Activated T-helper 9 cell treated with anti-CD3 and anti-CD28 coated beads, Interleukin-2, amount 50 U/mL, for 16 hours (primary cell): ENCODE measurements around the gene GRIP1.

Experiments
- DNase-seq: peaks from one replicate; pipeline ENCODE4 v3.0.0-alpha.2; 2020; ENCODE audit warnings: low read depth

GRIP1 gene, protein sequence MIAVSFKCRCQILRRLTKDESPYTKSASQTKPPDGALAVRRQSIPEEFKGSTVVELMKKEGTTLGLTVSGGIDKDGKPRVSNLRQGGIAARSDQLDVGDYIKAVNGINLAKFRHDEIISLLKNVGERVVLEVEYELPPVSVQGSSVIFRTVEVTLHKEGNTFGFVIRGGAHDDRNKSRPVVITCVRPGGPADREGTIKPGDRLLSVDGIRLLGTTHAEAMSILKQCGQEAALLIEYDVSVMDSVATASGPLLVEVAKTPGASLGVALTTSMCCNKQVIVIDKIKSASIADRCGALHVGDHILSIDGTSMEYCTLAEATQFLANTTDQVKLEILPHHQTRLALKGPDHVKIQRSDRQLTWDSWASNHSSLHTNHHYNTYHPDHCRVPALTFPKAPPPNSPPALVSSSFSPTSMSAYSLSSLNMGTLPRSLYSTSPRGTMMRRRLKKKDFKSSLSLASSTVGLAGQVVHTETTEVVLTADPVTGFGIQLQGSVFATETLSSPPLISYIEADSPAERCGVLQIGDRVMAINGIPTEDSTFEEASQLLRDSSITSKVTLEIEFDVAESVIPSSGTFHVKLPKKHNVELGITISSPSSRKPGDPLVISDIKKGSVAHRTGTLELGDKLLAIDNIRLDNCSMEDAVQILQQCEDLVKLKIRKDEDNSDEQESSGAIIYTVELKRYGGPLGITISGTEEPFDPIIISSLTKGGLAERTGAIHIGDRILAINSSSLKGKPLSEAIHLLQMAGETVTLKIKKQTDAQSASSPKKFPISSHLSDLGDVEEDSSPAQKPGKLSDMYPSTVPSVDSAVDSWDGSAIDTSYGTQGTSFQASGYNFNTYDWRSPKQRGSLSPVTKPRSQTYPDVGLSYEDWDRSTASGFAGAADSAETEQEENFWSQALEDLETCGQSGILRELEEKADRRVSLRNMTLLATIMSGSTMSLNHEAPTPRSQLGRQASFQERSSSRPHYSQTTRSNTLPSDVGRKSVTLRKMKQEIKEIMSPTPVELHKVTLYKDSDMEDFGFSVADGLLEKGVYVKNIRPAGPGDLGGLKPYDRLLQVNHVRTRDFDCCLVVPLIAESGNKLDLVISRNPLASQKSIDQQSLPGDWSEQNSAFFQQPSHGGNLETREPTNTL

DNA sequence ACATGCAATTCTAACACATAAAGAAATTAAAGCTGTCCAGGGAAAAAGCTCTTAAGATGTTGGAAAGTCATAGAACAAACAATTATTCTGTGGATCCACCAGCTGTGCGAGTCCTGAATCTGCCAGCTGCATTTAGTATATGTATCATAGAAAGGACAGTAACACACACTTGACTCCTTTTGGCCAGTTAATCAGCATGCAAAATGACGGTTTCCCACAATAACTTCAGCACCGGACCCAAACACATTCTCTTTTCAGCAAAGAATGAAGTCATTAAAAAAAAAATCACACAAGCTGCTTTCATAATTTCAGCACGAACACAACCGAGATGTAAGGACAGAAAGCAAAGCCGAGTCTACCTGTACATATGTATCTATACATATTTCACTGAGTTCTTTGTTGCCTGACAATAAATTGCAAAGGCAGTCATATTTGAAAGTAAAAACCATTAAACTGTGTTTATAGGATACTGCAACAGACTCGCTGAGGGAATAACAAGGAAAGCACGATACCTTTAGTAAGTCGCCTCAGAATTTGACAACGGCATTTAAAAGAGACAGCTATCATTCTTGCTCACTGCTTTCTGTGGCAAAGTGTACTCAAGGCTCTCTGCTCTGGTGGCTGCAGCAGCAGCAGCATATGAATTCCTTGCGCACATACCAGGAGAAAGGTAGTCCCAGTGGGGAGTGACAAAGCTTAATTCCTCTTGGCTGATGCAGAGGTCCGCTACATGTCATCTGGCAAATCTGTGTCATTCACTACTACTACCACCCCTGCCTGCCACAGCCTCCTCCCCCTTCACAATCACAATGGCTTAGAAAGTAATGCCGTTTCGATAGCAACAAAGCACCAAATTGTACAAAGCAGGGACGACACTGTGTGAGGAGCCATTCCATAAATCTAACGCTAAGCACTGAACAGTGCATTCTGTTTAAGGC, at the start of gene GRIP1:
Gene GRIP1 (minus strand): TSS at position 739 of the 938 bp plus-strand sequence. CDS start 172 bp downstream, at position 567.
- DNase-seq: no peak

DNA sequence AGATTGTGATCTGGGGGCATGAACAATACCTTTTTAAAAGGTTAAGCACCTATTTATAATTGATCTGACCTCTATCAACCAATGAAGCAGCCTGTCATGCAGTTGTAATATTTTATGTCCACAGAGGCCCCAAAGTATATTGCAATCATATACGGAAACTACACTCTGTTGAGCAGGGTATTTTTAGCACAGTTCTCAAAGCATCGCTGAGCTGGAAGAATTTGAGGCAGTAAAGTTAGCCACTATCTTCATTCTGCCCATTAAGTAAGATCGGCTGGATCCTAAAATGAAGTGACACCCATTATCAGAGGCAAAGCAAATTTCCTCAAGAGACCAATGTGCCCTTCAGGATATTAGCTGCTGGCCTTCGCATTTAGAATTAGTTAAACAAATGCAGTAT, 47.7 kb upstream of the GRIP1 start:
- DNase-seq: no peak

DNA sequence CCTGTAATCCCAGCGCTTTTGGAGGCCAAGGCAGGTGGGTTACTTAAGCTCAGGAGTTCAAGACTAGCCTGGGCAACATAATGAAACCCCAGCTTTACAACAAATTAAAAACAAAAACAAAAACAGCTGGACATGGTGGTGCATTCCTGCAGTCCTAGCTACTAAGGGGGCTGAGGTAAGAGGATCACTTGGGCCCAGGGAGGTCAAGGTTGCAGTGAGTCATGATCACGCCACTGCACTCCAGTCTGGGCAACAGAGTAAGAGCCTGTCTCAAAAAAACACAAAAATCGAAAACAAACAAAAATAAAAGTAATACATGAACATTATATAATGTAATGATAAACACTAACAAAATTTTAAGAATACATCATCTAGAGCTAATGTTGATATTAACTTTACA, 46.2 kb upstream of the GRIP1 start:
- DNase-seq: no peak

DNA sequence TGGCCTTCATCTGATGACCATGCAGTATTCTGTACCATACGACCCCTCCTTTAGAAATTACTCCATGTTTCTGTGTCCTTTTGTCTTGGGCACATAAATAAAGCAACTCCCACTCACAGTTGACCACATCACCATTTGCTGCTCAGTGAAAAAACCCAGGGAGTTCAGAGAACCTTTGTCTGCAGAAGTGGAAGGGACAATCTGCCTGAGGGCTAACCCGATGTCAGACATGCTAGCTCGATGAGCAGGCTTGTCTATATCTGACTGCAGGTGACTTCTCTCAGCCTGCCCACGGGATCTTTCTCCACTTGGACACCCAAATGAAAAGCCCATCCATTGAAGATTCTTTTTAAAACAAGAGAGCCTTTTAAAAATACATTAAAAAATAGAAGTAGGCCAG, 45.7 kb upstream of the GRIP1 start:
- no peak for DNase-seq

DNA sequence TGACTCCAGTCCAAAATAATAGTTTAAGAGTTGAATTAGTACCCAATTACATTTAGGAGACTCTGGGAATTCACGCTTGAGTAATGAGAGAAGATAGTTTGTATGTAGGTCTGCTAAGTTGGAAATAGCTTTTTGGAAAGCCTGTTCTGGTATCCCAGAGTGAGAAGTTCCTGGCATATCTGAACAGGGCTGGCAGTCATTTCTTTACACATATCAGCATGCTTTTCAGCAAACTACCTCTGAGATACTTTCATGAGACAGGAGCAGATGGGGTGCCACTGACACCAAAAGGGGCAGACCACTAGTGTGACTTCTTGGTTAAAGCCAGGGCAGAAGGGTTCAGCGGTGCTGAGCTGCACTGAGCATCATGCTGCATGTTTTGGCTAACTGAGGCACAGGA, 45.1 kb upstream of the GRIP1 start:
- DNase-seq: no peak

DNA sequence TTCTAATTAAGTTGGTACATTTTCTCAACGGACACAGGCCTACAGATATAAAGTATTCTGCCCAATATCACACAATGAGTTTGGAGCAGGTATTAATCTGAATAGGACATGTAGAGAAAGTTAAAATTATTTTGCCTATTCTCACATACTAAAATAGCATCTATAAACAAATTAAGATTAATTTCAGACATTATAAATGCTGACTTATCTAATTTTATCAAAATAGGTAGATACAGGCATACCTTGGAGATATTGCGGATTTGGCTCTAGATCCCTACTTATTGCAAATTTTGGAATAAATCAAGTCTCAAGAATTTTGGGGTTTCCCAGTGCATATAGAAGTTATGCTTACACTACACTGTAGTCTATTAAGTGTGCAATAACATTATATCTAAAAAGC, 41.0 kb upstream of the GRIP1 start:
- DNase-seq: no peak

DNA sequence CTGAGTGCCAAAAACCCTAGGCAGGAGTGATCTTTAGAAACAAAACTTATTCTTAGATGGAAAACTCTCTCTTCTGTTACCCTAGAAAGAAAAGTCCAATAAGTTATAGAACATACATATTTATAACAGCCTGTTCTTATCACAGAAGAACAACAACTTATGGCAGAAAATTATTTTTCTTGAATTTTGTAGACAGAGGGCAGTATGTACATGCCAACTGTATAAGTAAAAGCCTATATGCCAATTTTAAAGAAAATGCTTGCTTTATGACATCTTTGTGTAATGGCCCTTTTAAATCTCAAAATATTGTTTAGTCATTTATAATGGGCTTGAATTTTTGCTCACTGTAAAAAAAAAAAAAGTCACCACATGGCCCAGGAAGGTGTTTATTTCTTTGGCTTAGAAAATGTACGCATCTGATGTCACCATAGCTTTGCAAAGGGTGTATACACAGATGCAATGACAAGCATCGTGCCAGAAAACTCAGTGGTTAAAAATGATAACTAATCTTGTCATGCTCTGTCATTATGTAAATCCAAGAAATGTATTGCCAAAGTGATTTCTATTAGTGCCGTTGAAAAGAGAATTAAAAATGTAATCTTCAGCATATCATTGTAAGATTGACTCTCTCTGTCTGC, 38.3 kb upstream of the GRIP1 start:
- no peak for DNase-seq

DNA sequence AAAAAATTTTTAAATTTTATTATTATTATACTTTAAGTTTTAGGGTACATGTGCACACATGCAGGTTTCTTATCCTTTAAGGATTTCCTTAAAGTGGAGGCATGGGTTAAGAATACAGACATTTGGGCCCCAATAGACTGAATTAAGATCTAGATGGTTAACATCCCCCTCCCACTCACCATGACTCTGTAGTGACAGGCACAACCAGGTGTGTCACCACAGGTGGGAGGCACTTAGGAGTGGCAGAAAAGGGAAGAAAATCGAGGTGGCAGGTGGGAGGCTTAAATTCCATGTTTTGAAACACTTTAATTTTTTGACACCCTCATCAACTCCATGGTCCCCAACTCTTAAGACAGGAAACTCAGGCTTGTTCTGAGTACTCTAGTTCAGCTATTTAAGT, 37.6 kb upstream of the GRIP1 start:
- DNase-seq: no peak

DNA sequence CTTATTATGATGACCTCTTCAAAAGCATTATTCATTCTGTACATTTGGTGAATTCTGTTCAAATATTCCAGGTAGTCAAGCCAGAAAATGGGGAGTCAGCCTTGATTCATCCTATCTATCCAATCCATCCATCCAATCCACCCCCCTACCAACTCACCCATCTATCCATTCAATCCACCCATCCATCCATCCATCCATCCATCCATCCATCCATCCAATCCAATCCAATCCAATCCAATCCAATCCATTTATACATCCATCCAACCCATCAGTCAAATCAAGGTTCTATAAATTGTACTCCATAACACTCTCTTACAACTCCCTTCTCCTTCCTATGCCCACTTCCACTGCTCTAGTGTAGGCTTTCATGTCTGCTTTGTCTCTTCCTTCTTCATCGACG, 35.8 kb upstream of the GRIP1 start:
- DNase-seq: no peak

DNA sequence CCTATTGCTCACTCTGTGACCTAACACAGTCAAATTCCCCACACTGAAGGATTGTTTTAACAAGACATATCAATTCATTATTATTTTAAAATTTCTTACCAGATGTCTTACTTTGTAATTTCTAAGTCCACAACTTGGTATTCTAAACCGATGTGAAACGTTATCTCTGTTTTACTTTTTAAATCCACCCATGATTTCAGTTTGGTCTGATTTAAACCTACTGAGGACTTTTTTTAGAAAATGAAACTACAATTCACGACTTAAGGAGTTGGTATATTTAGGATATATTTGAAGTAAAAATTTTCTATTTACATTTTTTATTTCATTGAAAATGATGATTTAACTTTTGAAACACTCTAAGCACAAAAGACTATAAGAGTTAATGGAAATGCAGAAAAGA, 35.1 kb upstream of the GRIP1 start:
- DNase-seq: no peak

DNA sequence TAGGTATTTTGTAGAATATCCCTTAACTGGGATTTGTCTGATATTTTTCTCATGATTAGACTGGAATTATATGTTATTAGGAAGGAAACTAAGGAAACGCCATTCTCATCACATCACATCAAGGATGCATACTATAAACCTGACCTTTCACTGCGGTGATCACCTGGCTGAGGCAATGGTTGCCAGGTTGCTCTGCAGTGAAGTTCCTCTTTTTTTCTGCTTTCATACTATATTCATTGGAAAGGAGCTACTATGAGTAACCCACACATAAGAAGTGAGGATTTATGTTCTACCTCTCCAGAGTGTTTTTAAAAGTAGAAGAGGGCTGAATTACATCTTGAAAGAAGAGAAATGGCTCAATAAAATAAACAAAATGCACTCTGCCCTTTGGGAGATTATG, 31.0 kb upstream of the GRIP1 start:
- no peak for DNase-seq

DNA sequence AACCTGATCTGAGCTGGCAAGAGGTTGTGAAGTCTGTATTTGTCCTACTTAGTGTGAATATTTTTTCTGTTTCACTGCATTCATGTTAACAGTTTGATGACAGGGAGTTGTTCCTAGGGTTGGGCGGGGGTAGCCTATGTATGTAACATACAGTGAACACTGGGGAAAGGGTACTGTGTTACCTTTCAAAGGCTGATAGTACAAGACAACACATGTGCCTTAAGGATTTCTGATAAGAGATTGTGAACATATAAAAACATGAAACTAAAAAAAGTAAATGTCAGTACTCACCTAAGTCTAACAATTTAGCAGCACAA, 30.5 kb upstream of the GRIP1 start:
- DNase-seq: no peak

DNA sequence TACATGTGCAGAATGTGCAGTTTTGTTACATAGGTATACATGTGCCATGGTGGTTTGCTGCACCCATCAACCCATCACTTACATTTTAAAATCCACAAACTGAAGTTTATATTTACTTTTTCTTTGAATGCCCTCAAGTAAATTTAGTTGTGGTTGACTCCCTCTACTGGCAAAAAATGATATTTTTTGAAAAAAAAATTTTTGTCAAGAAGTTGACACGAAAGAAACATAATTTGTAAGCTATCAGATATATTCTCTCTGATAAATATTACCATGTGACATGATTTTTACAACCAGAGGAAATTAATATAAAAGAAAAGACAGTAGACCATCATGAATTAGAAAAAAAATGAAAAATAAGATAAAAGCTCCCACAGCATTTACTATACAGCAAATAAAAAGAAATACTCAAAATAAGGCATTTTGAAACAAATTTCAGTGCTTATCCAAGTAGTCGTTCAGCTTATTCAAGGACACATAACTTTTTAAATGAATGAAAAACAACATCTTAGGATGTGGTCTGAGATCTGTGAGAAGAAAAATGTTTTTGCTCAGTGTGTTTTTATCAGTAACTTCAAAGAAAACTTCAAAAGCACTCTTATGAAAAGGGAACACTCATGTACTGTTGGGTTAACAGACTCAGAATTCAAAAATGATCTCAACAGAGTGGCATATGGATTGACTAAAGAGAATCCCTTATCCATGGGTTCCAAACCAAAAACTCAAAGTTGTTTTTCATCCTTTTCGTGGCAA, 30.0 kb upstream of the GRIP1 start:
- DNase-seq: no peak

DNA sequence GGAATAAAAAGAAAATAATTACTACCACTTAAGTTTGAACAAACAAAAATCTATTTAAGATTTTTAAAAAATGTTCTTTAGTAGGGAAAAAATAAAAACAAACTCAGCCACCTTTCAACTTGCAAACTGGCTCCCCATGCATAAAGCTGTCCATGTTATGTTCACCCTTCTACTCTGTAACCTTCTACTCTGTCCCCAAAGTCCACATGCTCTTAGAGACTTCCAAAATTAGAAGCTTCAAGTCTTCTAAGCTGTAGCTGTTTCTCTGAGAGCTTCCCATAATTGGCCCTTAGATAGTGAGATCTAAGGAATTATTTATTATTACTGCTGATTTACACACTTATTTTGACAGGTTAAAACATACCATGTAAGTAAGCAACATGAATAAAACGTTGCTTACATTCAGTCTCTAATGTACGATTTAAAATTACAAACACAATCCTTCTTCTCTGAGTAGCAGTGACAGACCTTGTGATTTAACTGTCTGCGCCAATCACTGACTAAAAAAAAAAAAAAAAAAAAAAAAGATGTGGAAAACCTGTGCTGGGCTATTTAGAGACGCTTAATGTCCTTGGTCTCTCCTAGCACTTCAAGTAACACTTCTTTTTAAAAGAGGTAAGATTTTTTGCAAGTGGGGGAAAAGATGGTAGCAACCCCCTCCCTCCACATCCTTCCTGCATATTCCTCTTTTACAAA, 28.3 kb upstream of the GRIP1 start:
- DNase-seq: no peak

DNA sequence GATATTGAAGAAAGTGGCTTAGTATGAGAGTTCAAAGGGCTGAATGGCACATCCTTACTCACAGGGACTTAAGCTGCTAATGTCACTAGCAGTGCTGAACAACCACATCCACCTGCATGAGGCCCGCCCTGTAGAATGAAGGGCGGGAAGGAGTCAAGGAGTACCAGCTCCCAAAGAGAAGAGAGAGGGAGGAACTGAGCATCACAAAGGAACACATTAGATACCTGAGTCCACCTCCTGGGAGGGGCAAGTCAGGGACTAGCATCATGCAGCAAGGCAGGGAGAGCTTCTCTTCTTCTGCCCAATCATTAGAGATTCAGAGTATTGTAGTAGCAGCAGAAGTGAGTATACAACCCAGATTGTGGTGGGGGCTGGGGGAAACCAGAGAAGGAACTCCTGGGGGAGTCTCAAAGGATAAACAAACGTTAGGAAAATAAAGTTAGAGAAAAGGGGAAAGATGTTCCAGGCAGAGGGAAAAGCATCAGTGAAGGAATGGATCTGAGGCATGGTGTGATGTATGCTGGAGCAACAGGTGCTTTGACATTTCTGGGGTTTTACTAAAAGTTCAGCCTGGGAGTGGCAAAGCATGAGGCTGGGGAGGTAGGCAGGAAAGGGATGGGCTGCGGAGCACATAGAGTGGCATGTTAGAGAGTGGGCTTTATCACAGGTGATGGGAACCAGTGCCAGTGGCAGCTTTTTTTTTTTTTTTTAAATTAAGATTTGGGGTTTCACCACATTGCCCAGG, 21.0 kb upstream of the GRIP1 start:
- DNase-seq: no peak

DNA sequence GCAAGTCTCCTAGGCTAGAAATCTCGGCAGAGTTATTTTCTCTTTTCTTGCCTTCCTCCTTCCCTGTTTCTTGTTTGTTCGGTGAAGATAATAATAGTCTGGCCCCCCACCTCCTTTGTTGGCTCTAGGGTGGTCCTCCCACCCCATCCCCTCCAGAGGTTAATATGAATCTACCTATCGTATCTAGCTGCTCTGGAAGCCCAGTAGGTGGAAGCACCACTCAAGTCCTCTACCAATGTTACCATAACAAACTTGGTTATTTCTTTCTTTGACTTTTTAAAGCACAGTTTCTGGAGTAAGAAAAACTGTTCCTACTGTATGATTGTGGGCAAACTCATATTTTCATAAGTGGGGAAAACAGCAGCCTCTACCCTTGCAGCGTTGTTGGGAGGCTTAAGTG, 19.7 kb upstream of the GRIP1 start:
- no peak for DNase-seq

DNA sequence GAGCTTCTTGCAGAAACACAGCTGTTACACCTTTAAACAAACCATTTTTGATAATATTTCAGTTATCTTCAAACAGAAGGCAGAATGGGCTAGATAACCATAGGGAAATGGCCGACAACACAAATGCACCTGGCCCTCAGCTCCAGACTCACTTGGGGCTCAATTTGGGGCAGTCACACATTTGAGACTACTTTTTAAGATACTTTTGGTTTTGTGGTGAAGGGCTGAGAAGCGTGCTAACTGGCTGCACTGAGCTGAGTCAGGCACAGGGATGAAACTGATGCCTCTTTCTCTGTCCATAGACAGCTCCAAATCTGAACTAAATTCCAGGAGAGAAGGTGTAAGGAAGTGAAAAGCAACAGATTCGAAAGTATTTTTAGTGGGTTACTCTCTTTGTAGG, 18.5 kb upstream of the GRIP1 start:
- no peak for DNase-seq

DNA sequence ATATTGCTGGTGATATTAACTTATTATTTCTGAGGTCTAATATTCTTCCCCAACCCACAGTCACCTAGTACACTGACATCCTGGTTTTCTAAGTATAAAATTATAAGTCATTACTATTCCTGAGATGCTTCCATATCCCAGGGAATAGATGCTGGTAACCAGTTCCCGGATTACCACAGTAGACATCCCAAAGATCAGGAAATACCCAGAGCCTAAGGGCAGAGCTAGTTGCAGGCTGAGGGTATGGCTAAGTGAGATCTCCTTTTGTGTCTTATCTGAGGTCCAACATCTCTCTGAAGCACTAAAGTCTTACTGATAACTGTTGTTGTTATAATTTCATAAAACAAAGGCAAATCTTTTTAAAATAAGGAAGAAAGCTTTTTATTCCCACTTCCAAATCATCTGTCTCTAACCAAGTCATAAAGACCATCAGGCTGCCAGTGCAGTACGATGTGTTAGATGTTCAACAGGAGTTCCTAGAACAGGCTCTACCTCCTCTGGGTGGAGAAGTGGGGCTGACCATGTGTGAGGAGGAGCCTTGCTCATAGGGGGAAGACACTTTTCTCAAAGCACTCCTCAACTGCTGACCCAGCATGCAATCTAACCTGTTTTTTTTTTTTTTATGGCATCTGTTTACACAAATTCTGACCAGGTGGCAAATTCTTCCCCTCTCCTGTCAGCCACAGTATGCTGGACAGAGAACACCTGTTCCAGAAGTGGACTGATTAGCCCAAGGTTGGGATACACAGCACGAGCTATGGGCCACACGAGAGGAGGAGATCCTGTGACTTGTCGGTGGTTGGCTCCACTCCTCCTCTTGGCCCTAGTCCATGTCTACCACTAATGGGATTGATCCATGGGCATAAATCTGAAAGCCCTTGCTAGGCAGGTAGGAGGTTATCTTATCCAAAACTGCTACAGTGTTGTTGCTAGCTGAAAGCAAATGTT, 16.1 kb upstream of the GRIP1 start:
- no peak for DNase-seq
